ENCODE data around the gene SSPN.

The SSPN gene

DNA sequence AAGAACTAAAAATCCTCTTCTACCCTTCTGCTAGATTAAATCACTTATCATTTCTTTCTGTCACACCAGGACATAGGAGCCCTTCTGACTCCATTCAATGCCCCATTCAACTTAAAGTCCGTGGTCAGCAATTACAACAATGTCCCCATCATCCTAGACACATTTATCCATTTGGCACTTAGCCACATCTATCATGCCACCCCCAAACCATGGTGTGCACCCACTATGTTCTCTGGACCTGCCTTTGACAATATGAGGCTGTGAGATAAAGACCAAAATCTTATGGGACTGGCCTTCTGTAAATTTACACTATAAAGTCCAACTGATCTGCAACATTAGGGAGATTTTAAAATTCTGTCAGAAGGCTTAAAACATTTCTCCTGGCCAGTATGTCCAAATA, 104.4 kb downstream of the SSPN start:
- TF ChIP-seq CTCF (conservative IDR thresholded peaks at IDR 0.05; ENCODE audit: low read depth, low read length), result no peak
- no peak overlapping the region for H3K4me3 ChIP-seq (ENCODE audit: low read depth, low read length)
- no peak for DNase-seq (ENCODE audit: low read depth)
